ENCODE measurements around the gene PXN. TPM values are rescaled to one million over a fixed set of nuclear protein-coding genes. Genes with fewer than 3 reads are reported as not detected.

Gene PXN
- total and polyA plus RNA-seq, 2 of the 13 experiments (the other 11 are each of a cell fraction or from before 2014, with no cell fraction given) = 13.6 to 14.2 TPM

GRCh38 chr12:120263748-120264085 lies 1.8 kb downstream of the PXN start:
- in situ Hi-C loops (cut with HindIII; ENCODE audit: extremely low pct_ligation_motif_present, low pct_unique_long_range_greater_than_20kb) = loop anchor here (10.0 kb wide), 1 partner anchor 49 kb away; no protein-coding TSS in a partner anchor
- DNase-seq (ENCODE audit: low spot score) (no peak), ATAC-seq (no peak), FAIRE-seq (no peak)
- CTCF ChIA-PET (ENCODE audit: low intra/inter-chr PET ratio, low total read pairs) = no interaction called here
- WGBS (ENCODE audit: low lambda C conversion rate) = 82% methylated on average over 5 of the region's 5 CpGs
- H3K9ac ChIP-seq (ENCODE audit: insufficient read depth, low read depth, low read length) = peak overlapping the region; percentile 84; the same call in 1 of the 2 replicates
- no peak overlapping the region for H2AFZ ChIP-seq (ENCODE audit: low read length)
- intact Hi-C loops (cut with micrococcal nuclease; ENCODE audit: unreplicated experiment) = no loop called here
- no peaks in the 10 kb centered on the region for H3K9me3 ChIP-seq (ENCODE audit: low read length)
- TF ChIP-seq ZNF850 (CRISPR knock-in tag; conservative IDR thresholded peaks at IDR 0.05) = no peak
- no peak for TF ChIP-seq ZNF331 (CRISPR knock-in tag; IDR thresholded peaks at IDR 0.05)
- TF ChIP-seq TOPORS (CRISPR knock-in tag; IDR thresholded peaks at IDR 0.05) = no peak
- TF ChIP-seq TFDP1 (CRISPR knock-in tag; IDR thresholded peaks at IDR 0.05; ENCODE audit: borderline replicate concordance) = no peak
- no peak for TF ChIP-seq ATF3 (CRISPR knock-in tag; IDR thresholded peaks at IDR 0.05)
- TF ChIP-seq THAP9 (CRISPR knock-in tag; IDR thresholded peaks at IDR 0.05; ENCODE audit: borderline replicate concordance) = no peak
- TF ChIP-seq KDM3A (CRISPR knock-in tag; IDR thresholded peaks at IDR 0.05; ENCODE audit: low read depth) = no peak
- TF ChIP-seq MLX (CRISPR knock-in tag; IDR thresholded peaks at IDR 0.05) = no peak
- no peak for TF ChIP-seq ARNT (IDR thresholded peaks at IDR 0.05)
- no peak for TF ChIP-seq JUNB (CRISPR knock-in tag; IDR thresholded peaks at IDR 0.05; ENCODE audit: borderline replicate concordance)
- no peak for TF ChIP-seq IRF2 (CRISPR knock-in tag; IDR thresholded peaks at IDR 0.05)
- TF ChIP-seq FOXO1 (CRISPR knock-in tag; IDR thresholded peaks at IDR 0.05) = no peak
- H3K27me3 ChIP-seq (ENCODE audit: control insufficient read depth in 1 of 2, insufficient read depth in 2 of 2, low read length in 2 of 2) = no peaks in the 10 kb centered on the region
- H3K36me3 ChIP-seq (replicated peaks in 1 of 2; ENCODE audit: control insufficient read depth in 1 of 2, insufficient read depth in 2 of 2, low read length in 2 of 2) = no peaks in the 10 kb centered on the region; a peak in 2 of 5 replicates
- peak overlapping the region; percentile 85 for H3K4me2 ChIP-seq (ENCODE audit: low read depth, low read length)
- H3K27ac ChIP-seq (ENCODE audit: extremely low read length, insufficient read depth, low read length) = no peak overlapping the region
- peaks cover 90% of the 10 kb centered on the region for H3K4me1 ChIP-seq (ENCODE audit: insufficient read depth, low read length)
- peaks cover 45% of the 10 kb centered on the region for H3K79me2 ChIP-seq (ENCODE audit: insufficient read depth, low read length)
- H3K4me3 ChIP-seq (replicated peaks in 1 of 3; ENCODE audit: insufficient read depth in 1 of 3, low read depth in 2 of 3, low read length in 3 of 3) = peak overlapping the region in 1 of 3 experiments; percentile 88; a peak in 3 of 6 replicates
- H4K20me1 ChIP-seq (ENCODE audit: insufficient read depth, low read length) = peaks cover 3% of the 10 kb centered on the region; the same call in 1 of the 2 replicates
- POLR2A ChIA-PET = interaction anchor here (1.0 to 13.4 kb wide), 6 partner anchors 26 to 62 kb away, joined by 3 to 265 read pairs (median 24); partner anchors contain the start of genes RNU4-1, RNU4-2 and RPLP0
- no TSS peak for BruUV-seq (replicated peaks)

Data from HepG2 (cell line).